H1 (cell line): ENCODE results near the gene CDKN1A. TPM values are rescaled to one million over a fixed set of nuclear protein-coding genes. Genes with fewer than 3 reads are reported as not detected.

Experiments
- CHD1 ChIP-seq: IDR thresholded peaks from 2 replicates; pipeline ENCODE4 v1.6.1; 2012; ENCODE audit warnings: low read depth, low read length, improper control_type of control experiment
- HDAC6 ChIP-seq: IDR thresholded peaks from one replicate; pipeline ENCODE4 v1.7.1; 2012; ENCODE audit warnings: low read depth, mild to moderate bottlenecking, inconsistent platforms, low read length, moderate library complexity
- NRF1 ChIP-seq: IDR thresholded peaks from 2 replicates; pipeline ENCODE4 v1.6.1; 2011; ENCODE audit warnings: mild to moderate bottlenecking, low read depth, low read length, improper control_type of control experiment
- SP1 ChIP-seq: IDR thresholded peaks from 2 replicates; pipeline ENCODE4 v1.6.1; 2011; ENCODE audit warnings: low read depth, low read length
- SP2 ChIP-seq: IDR thresholded peaks from 2 replicates; pipeline ENCODE4 v1.6.1; 2012; ENCODE audit warnings: mild to moderate bottlenecking, low read length, inconsistent platforms
- polyA plus RNA-seq, 7 experiments: library from polyadenylated mRNA; depleted of rRNA in 3 of 7; stranded (reverse) in 5 of 7; unstranded in 2 of 7; fragments of >200 nt in 5 of 7; fragments of 200-250 nt in 2 of 7; gene quantifications; 1 replicate in 5 of 7; 2 replicates in 1 of 7; 4 replicates in 1 of 7; pipeline versions ENCODE4 v1.2.1 to v1.2.3, GENCODE V29; 2011 to 2013; ENCODE audit warnings: missing spikeins in 2 of 7, mixed read lengths in 2 of 7
- total RNA-seq: library from RNA; stranded (reverse); fragmentation: NEBNext Ultra II Directional; extraction: Animal tissue kit (Norgen Biotek cat#: 25700); gene quantifications from 2 replicates; pipeline ENCODE4 v1.2.1, GENCODE V29; 2021
- TF ChIP-seq, protein P1 (sequence below): fragments of 300-600 bp; sonication (generic); IDR thresholded peaks from 2 replicates; pipeline ENCODE4 v1.7.1; 2012; ENCODE audit warnings: low read length, moderate library complexity, mild to moderate bottlenecking, inconsistent platforms; ENCODE audit not compliant: insufficient replicate concordance

CDKN1A gene
- total and polyA plus RNA-seq, 2 of the 8 experiments (the other 6 are each of a cell fraction or from before 2014, with no cell fraction given) = 15.2 to 36.0 TPM

DNA sequence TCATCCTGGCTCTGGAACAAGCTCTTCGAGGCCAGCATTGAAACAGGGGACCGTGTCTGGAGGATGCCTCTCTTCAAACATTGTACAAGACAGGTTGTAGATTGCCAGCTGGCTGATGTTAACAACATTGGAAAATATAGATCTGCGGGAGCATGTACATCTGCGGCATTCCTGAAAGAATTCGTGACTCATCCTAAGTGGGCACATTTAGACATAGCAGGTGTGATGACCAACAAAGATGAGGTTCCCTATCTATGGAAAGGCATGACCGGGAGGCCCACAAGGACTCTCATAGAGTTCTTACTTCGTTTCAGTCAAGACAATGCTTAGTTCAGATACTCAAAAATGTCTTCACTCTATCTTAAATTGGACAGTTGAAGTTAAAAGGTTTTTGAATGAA is 3.6 kb upstream of the CDKN1A start (continued):
- TF ChIP-seq, protein P1, sequence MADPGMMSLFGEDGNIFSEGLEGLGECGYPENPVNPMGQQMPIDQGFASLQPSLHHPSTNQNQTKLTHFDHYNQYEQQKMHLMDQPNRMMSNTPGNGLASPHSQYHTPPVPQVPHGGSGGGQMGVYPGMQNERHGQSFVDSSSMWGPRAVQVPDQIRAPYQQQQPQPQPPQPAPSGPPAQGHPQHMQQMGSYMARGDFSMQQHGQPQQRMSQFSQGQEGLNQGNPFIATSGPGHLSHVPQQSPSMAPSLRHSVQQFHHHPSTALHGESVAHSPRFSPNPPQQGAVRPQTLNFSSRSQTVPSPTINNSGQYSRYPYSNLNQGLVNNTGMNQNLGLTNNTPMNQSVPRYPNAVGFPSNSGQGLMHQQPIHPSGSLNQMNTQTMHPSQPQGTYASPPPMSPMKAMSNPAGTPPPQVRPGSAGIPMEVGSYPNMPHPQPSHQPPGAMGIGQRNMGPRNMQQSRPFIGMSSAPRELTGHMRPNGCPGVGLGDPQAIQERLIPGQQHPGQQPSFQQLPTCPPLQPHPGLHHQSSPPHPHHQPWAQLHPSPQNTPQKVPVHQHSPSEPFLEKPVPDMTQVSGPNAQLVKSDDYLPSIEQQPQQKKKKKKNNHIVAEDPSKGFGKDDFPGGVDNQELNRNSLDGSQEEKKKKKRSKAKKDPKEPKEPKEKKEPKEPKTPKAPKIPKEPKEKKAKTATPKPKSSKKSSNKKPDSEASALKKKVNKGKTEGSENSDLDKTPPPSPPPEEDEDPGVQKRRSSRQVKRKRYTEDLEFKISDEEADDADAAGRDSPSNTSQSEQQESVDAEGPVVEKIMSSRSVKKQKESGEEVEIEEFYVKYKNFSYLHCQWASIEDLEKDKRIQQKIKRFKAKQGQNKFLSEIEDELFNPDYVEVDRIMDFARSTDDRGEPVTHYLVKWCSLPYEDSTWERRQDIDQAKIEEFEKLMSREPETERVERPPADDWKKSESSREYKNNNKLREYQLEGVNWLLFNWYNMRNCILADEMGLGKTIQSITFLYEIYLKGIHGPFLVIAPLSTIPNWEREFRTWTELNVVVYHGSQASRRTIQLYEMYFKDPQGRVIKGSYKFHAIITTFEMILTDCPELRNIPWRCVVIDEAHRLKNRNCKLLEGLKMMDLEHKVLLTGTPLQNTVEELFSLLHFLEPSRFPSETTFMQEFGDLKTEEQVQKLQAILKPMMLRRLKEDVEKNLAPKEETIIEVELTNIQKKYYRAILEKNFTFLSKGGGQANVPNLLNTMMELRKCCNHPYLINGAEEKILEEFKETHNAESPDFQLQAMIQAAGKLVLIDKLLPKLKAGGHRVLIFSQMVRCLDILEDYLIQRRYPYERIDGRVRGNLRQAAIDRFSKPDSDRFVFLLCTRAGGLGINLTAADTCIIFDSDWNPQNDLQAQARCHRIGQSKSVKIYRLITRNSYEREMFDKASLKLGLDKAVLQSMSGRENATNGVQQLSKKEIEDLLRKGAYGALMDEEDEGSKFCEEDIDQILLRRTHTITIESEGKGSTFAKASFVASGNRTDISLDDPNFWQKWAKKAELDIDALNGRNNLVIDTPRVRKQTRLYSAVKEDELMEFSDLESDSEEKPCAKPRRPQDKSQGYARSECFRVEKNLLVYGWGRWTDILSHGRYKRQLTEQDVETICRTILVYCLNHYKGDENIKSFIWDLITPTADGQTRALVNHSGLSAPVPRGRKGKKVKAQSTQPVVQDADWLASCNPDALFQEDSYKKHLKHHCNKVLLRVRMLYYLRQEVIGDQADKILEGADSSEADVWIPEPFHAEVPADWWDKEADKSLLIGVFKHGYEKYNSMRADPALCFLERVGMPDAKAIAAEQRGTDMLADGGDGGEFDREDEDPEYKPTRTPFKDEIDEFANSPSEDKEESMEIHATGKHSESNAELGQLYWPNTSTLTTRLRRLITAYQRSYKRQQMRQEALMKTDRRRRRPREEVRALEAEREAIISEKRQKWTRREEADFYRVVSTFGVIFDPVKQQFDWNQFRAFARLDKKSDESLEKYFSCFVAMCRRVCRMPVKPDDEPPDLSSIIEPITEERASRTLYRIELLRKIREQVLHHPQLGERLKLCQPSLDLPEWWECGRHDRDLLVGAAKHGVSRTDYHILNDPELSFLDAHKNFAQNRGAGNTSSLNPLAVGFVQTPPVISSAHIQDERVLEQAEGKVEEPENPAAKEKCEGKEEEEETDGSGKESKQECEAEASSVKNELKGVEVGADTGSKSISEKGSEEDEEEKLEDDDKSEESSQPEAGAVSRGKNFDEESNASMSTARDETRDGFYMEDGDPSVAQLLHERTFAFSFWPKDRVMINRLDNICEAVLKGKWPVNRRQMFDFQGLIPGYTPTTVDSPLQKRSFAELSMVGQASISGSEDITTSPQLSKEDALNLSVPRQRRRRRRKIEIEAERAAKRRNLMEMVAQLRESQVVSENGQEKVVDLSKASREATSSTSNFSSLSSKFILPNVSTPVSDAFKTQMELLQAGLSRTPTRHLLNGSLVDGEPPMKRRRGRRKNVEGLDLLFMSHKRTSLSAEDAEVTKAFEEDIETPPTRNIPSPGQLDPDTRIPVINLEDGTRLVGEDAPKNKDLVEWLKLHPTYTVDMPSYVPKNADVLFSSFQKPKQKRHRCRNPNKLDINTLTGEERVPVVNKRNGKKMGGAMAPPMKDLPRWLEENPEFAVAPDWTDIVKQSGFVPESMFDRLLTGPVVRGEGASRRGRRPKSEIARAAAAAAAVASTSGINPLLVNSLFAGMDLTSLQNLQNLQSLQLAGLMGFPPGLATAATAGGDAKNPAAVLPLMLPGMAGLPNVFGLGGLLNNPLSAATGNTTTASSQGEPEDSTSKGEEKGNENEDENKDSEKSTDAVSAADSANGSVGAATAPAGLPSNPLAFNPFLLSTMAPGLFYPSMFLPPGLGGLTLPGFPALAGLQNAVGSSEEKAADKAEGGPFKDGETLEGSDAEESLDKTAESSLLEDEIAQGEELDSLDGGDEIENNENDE = no peak
- no peak for TF ChIP-seq SP2
- no peak for TF ChIP-seq HDAC6
- no peak for TF ChIP-seq NRF1
- no peak for TF ChIP-seq SP1
- no peak for TF ChIP-seq CHD1
- TF ChIP-seq, all 59 proteins: peak for 0
